ENCODE measurements around the gene KLF2. TPM values are rescaled to one million over a fixed set of nuclear protein-coding genes. Genes with fewer than 3 reads are reported as not detected.
"Not testable (repeated sequence)": the region's sequence is repeated elsewhere in the genome, so short reads cannot be mapped to it uniquely, and the experiment has no call there.

Gene KLF2
- total RNA-seq, 4 donors from 2014 or later = 4.2 to 11.4 (median 8.0) TPM

GRCh38 chr19:16284505-16284904, 40.1 kb upstream of the KLF2 start:
- 79 to 80% methylated on average over 5 to 6 of the region's 9 CpGs for WGBS, 2 donors
- intact Hi-C loops (cut with DNase I) = no loop called here
- no peak for TF ChIP-seq POLR2A (IDR thresholded peaks at IDR 0.05)
- TF ChIP-seq, protein P1, sequence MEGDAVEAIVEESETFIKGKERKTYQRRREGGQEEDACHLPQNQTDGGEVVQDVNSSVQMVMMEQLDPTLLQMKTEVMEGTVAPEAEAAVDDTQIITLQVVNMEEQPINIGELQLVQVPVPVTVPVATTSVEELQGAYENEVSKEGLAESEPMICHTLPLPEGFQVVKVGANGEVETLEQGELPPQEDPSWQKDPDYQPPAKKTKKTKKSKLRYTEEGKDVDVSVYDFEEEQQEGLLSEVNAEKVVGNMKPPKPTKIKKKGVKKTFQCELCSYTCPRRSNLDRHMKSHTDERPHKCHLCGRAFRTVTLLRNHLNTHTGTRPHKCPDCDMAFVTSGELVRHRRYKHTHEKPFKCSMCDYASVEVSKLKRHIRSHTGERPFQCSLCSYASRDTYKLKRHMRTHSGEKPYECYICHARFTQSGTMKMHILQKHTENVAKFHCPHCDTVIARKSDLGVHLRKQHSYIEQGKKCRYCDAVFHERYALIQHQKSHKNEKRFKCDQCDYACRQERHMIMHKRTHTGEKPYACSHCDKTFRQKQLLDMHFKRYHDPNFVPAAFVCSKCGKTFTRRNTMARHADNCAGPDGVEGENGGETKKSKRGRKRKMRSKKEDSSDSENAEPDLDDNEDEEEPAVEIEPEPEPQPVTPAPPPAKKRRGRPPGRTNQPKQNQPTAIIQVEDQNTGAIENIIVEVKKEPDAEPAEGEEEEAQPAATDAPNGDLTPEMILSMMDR (IDR thresholded peaks at IDR 0.05) = no peak
- Histone ChIP-seq H3K4me1 (peaks cover 7 to 63% (median 30%) of the 10 kb centered on the region in 3 donors), H3K27ac (peak overlapping the region; percentile 77 to 99 (median 91)), H3K9me3 (no peaks in the 10 kb centered on the region), H3K36me3 (no peaks in the 10 kb centered on the region), H3K4me3 (peak overlapping the region in 1 of 4 donors; percentile 59), H3K27me3 (peaks cover 0 to 18% (median 0%) of the 10 kb centered on the region in 4 donors)
- DNase-seq = no peak

- H3K4me3 ChIP-seq; DNase-seq; intact Hi-C loops (cut with DNase I); H3K9me3 ChIP-seq; H3K36me3 ChIP-seq: not testable (repeated sequence)
- peaks cover 7 to 57% (median 28%) of the 10 kb centered on the region in 3 donors for H3K4me1 ChIP-seq
- H3K27ac ChIP-seq = peak overlapping the region; percentile 77 to 99 (median 91)
- H3K27me3 ChIP-seq = peaks cover 0 to 18% (median 0%) of the 10 kb centered on the region in 4 donors
- 73 to 82% methylated on average over 3 of the region's 3 CpGs for WGBS, 2 donors
Observed at GRCh38 chr19:16285079-16285478, 39.5 kb upstream of the KLF2 start.

DNA sequence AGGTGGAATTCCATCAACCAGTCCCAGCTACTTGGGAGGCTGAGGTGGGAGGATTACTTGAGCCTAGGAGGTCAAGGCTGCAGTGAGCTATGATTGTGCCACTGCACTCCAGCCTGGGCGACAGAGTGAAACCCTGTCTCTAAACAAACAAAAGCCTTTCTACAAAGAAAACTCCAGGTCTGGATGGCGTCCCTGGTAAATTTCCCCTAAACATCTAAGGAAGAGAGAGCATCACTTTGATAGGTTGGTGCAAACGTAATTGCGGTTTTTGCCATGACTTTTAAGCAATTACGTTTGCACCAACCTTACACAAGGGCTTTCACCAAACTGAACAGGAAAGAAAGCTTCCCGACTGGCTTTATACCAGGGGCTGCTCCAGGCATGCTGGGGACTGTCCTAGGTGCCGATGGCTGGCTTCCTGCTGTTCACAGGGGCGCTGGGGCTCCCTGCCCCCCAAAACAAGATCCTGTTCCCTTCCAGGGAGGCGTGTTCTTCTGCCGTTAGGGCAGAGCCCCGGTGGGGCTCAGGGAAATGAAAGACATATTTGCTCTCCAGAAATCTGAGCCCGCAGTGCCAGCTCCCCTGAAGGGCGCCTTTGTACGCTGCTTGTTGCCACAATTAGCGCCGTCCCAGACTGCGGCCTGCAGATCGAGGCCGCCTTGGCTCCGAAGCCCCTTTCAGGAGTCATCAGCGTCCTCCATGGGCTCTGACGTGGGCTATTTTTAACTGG, 38.7 kb upstream of the KLF2 start:
- 19 to 27% methylated on average over 5 to 8 of the region's 22 CpGs for WGBS, 2 donors
- peak overlapping the region in 2 of 4 donors; percentile 2 to 33 for H3K4me3 ChIP-seq
- TF ChIP-seq, protein P1 (IDR thresholded peaks at IDR 0.05) = no peak
- peak in 1 of 4 donors; percentile 26 for TF ChIP-seq POLR2A (IDR thresholded peaks at IDR 0.05)
- peaks cover 0 to 18% (median 0%) of the 10 kb centered on the region in 4 donors for H3K27me3 ChIP-seq
- no peaks in the 10 kb centered on the region for H3K36me3 ChIP-seq
- no peak for DNase-seq
- peak overlapping the region; percentile 62 to 99 (median 91) for H3K27ac ChIP-seq
- intact Hi-C loops (cut with DNase I) = no loop called here
- H3K4me1 ChIP-seq = peaks cover 7 to 51% (median 28%) of the 10 kb centered on the region in 3 donors
- H3K9me3 ChIP-seq = no peaks in the 10 kb centered on the region

GRCh38 chr19:16288544-16288943, 36.1 kb upstream of the KLF2 start:
- 56 to 57% methylated on average over 6 to 9 of the region's 9 CpGs for WGBS, 2 donors
- intact Hi-C loops (cut with DNase I) = no loop called here
- no peak overlapping the region for H3K4me3 ChIP-seq
- H3K27me3 ChIP-seq = peaks cover 0 to 18% (median 0%) of the 10 kb centered on the region in 4 donors
- H3K4me1 ChIP-seq = peaks cover 7 to 59% (median 19%) of the 10 kb centered on the region in 3 donors
- H3K9me3 ChIP-seq = no peaks in the 10 kb centered on the region
- no peak for DNase-seq
- no peak for TF ChIP-seq POLR2A (IDR thresholded peaks at IDR 0.05)
- TF ChIP-seq, protein P1 (IDR thresholded peaks at IDR 0.05) = no peak
- no peak overlapping the region for H3K27ac ChIP-seq
- H3K36me3 ChIP-seq = no peaks in the 10 kb centered on the region

- no peak overlapping the region for H3K4me3 ChIP-seq
- peaks cover 7 to 57% (median 20%) of the 10 kb centered on the region in 3 donors for H3K4me1 ChIP-seq
- H3K36me3 ChIP-seq = no peaks in the 10 kb centered on the region
- TF ChIP-seq, protein P1 (IDR thresholded peaks at IDR 0.05) = no peak
- TF ChIP-seq POLR2A (IDR thresholded peaks at IDR 0.05) = no peak
- peaks cover 0 to 18% (median 0%) of the 10 kb centered on the region in 4 donors for H3K27me3 ChIP-seq
- DNase-seq = no peak
- 62 to 66% methylated on average over 6 to 7 of the region's 7 CpGs for WGBS, 2 donors
- H3K27ac ChIP-seq = peak overlapping the region in 1 of 4 donors; percentile 90
- H3K9me3 ChIP-seq = no peaks in the 10 kb centered on the region
- intact Hi-C loops (cut with DNase I) = no loop called here
Observed at GRCh38 chr19:16289594-16289993, 35.0 kb upstream of the KLF2 start.

Measured in esophagus squamous epithelium (tissue), 5 donors.